Suppressor macrophage treated with lipopolysaccharide for 1 hour (primary cell): ENCODE data around the gene GFOD1.
A peak's percentile ranks its signal among the peaks of the same experiment; 100 is the strongest.
"Not testable (repeated sequence)": the region's sequence is repeated elsewhere in the genome, so short reads cannot be mapped to it uniquely, and the experiment has no call there.

Source experiments
- DNase-seq, 3 donors: peaks; one replicate each; pipeline ENCODE4 v3.0.0-alpha.2; 2020 to 2022

GFOD1 gene

DNA sequence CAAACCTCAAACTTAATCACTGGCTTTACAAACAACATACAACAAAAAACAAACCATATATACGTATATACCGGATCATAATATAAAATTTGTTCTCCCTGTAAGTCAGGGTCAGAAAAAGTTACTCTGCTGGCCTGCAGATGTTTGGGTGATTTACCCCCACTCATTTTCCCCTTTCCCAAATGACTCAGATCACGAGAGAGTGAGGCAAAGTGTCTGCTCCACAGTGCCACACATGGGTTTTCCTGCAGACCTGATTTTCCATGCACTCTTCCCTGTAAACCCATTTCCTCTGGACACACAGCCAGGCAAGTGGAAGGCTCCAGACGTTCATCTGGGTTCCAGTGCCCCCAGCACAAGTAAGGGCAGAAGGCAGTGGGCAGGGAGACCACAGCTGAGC, 23.5 kb downstream of the GFOD1 start:
- DNase-seq = no peak

GRCh38 chr6:13463328-13463717, 24.1 kb downstream of the GFOD1 start:
- DNase-seq = no peak

DNA sequence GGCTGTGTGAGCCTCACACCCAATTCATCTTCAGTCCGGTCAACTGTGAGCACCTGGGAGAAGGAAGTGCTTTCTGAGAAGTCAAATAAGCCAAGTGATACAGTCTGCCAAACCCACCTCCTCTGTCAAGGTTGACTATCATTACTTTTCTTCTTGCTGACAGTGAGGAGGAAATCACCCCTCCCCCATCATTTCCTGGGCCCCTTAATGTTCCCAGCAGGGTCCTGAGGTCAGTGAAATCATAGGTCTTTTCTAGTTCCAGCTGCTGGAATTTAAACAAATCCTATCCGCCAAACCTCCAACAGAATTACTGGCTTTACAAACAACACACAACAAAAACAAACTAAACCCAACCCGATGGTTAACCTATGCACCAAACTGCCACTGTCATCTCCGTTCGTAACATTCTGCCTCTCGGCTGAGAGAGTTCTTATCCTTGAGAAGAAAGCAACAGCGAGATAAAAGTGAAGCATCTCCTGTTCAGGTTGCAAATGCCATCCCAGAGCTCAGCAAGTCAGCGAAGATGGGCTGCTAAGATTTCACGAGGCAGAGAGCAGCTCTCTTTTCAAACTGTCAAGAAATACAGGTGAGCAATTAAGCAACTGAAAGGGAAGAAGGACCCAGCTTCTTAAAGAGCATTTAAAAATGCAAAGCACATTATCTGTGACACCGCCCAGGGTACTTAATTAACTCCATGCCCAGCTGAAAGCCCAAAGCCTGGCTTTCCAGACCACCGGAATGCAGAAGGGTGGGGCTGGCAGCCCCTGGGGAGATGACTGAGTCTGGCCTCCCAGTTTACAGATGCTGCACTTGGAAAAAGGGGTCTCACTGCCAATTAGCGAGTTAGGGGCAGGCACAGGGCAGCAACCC, 24.7 kb downstream of the GFOD1 start:
- DNase-seq = no peak

GRCh38 chr6:13461805-13462204, 25.6 kb downstream of the GFOD1 start:
- peak; percentile 72 to 77 (median 77) for DNase-seq

DNA sequence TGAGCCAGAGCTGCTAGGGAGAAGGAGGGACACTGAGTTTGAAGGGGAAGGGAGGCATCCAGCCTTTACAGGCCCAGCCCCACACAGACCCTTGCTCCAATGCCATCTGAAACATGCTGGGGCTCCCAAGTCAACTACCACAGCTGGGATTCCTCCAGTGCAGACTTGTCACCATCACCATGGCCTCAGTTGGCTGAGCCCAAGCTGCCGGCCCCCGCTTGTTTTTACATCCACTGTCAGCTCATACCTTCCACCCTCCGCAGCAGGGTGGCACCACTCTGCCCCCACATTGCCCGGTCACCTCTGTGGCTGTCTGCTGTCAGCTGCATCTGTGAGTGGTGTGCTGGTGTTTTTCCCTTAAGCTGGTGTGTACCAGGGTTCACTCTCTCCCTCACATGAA, 26.1 kb downstream of the GFOD1 start:
- DNase-seq = no peak

DNA sequence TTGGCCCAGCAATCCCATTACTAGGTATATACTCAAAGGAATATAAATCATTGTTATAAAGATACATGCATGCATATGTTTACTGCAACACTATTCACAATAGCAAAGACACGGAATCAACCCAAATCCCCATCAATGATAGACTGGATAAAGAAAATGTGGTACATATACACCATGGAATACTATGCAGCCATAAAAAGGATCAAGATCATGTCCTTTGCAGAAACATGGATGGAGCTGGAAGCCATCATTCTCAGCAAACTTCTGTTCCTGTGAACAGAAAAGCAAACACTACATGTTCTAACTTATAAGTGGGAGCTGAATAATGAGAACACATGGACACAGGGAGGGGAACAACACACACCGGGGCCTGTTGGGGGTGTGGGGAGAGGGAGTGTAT, 27.1 kb downstream of the GFOD1 start:
- not testable (repeated sequence) for DNase-seq

DNA sequence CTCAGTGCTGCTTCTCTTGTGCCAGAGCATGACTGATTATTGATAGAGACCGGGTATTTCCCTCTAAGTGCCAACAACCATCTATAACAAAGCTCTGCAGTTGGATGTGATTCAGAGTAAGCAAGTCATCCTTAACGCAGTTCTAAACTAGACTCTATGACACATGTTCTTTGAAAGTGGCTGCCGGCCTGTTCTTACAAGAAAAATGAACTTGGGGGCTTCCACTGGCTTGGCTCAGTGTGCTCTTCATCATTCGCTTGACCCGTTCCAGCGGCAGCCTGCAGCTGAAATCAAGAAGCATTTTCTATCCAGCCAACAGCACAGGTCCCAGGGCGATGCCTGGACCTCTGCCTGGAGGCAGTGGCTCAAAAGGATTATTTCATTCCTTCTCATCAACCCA, 29.8 kb downstream of the GFOD1 start:
- peak in 1 of 3 donors; percentile 39 for DNase-seq

GRCh38 chr6:13455552-13455966, 31.8 kb downstream of the GFOD1 start:
- DNase-seq = peak in 2 of 3 donors; percentile 27 to 58

- DNase-seq = peak; percentile 82 to 92 (median 86)
Observed at GRCh38 chr6:13454286-13455221, 32.8 kb downstream of the GFOD1 start.

- DNase-seq = peak in 1 of 3 donors; percentile 43
Observed at GRCh38 chr6:13453771-13454251, 33.6 kb downstream of the GFOD1 start.

- DNase-seq = no peak
Observed at GRCh38 chr6:13453153-13453552, 34.2 kb downstream of the GFOD1 start.

DNA sequence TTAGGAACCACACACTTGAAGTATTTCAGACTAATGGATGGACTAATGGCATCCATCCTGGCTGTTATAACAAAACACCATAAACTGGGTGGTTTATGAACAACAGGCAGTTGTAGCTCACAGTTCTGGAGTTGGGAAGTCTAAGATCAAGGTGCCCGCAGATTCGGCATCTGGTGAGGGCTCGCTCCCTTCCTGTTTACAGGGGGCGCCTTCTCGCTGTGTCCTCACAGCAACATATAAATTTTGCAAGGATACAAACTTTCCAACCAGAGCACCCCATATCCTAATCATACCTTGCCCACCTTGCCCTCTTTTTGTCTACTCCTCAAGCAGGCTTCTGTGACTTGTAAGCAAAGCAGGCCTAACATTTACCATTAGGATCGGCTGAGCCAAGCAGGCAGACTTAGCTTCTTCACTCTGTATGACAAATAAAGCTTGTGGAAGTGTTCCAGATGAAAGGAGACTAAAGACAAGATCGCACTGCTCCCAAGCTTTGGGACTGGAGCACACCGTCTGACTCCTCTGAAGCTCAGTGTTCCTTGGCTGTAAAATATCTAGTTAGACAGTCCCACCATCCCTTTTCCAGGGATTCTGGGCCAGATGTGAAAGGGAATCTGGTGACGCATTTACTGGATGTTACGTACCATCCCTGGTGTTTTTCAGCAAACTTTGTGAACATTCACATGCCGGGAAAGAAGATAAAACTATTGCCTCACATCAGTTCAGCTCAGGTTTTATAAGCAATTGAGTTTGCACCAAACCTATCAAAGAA, 34.9 kb downstream of the GFOD1 start:
- no peak for DNase-seq

GRCh38 chr6:13451181-13451895, 36.1 kb downstream of the GFOD1 start:
- DNase-seq = no peak

- DNase-seq = no peak
Observed at GRCh38 chr6:13450628-13451027, 36.8 kb downstream of the GFOD1 start.

DNA sequence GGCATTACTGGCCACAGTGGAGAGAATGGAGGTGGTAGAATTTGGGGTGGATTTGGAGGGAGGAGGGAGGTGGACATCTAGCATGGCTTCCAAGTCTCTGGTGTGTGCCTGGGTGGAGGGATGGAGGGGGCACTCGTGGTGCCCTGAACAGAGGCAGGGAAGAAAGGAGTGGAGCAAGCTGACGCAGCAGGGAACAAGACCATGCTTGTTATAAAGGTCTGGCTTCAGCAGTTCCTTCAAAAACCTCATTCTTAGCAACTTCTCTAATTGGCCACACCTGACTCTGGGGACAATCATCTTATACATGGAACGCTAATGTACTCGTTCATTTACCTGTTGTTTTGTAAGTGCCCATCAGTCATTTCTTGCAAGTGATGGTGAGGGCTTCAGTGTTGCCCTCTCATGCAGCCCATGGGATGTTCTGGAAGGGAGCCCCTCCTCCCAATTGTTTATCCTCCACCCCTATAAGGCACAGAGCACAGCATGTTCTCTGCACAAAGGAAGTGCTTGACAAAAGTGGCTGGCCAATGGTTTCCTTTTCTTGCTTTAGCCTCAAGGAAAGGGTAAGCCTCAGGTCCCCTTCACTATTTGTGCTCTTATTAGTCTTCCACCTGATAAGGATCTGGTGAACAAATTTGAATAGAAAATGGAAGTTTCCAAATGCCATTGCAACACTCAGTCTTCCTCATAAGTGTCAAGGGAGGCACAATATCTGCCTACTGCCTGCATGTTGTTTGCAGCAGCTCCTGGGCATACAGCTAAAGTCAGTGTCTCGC, 39.3 kb downstream of the GFOD1 start:
- DNase-seq = peak; percentile 33 to 61 (median 49)

GRCh38 chr6:13446381-13446780, 41.0 kb downstream of the GFOD1 start:
- no peak for DNase-seq

DNA sequence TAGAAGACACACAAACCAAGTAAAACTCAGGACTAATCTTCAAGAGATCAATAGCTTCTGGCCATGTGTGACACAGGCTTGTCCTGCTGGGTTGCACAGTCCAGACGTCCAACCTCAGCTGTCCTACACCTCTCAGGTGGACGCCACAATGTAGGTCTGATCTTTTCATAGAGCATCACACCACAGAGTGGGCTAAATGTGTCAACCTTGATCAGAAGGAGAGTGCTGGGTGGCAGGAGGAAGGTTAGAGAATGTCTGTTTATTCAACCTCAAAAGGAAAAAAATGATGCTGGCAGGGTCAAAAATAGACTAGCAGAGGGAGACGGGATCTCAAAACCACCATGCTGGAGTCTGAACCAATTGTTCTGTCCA, 41.7 kb downstream of the GFOD1 start:
- DNase-seq = no peak

GRCh38 chr6:13445005-13445743, 42.2 kb downstream of the GFOD1 start:
- no peak for DNase-seq

DNA sequence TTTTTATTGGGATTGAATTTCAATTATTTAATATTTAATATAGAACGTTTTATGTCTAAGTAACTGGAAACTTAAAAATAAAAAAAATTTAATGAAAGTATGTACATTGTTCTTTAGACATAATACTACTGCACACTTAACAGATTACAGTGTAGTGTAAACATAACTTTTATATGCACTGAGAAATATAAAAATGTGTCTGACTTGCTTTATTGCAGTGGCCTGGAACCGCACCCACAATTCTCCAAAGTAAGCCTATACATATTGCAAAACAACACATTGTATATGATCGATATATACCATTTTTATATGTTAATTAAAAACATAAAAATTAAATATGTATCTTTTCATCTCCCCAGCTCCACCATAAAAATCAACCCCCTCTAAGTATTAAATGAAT, 42.8 kb downstream of the GFOD1 start:
- no peak for DNase-seq

DNA sequence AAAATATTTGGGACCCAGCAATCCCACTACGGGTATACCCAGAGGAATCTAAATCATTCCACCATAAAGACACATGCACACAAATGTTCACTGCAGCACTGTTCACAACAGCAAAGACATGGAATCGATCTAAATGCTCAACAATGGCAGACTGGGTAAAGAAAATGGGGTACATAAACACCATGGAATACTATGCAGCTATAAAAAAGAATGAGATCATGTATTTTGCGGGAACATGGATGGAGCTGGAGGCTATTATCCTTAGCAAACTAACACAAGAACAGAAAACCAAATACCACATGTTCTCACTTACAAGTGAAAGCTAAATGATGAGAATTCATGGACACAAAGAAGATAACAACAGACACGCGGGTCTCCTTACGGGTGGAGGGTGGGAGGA, 43.4 kb downstream of the GFOD1 start:
- not testable (repeated sequence) for DNase-seq

DNA sequence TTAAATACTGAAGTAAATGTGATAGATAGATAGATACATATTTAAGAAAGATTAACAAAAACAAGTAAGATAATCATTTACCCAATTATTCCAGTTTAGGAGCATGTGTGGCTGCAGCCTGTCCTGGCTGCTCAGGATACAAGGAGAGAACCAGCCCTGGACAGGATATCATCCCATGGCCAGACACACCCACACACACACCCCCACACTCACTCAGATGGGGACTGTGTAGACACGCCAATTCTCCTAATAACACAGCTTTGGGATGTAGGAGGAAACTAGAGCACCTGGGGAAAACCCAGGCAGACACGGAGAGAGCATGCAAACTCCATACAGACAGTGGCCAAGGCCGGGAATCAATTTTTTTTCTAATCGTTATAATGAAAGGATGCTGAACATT, 45.6 kb downstream of the GFOD1 start:
- no peak for DNase-seq
